ENCODE measurements around the gene TNS2. TPM values are rescaled to one million over a fixed set of nuclear protein-coding genes. Genes with fewer than 3 reads are reported as not detected.

TNS2 gene
- total and polyA plus RNA-seq, 9 of the 15 experiments (the other 6 are each of a cell fraction or from before 2014, with no cell fraction given) = 0.28 to 3.1 (median 1.2) TPM; not detected in 1

DNA sequence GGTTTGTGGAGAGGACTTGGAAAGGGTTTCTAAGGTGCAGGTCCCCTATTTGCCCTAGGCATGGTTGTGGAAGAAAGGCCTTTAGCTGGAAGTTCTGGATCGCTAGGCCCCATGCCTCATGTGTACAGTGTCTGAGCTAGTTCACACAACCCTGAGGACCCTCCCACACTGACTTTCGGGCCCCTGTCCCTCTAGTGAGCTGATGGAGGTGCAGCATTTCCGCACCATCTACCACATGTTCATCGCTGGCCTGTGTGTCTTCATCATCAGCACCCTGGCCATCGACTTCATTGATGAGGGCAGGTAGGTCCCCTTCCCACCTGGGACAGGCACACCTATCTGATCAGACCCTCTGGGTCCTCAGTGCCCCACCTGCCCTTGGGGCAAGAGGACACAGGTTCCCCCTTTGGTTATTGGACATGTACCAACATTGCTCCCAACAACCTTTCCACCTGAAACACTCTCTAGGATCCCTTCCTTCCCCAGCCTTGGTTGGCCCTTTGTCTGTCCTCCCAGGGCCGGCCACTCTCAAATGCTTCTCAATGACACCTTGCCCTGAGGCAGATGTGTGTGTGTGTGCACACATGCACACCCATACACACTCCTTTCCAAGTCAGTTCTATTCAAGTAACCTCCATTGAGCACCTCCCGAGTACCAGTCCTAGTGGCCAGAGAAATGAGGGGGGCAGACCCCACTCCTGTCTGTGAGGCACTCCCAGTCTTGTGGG is 56.0 kb downstream of the TNS2 start:
- H3K4me1 ChIP-seq (replicated peaks in 1 of 2; ENCODE audit: control insufficient read depth in 2 of 2, insufficient read depth in 2 of 2, low read length in 2 of 2) = peaks cover 18 to 23% of the 10 kb centered on the region in 2 experiments
- no TSS peak for BruUV-seq (replicated peaks)
- 66% methylated on average over 7 of the region's 7 CpGs for WGBS (ENCODE audit: insufficient coverage, low coverage, missing lambda C conversion rate)
- H3K9me1 ChIP-seq (ENCODE audit: control insufficient read depth, insufficient read depth, low read length) = no peaks in the 10 kb centered on the region
- H3K9me3 ChIP-seq (replicated peaks; ENCODE audit: control insufficient read depth, insufficient read depth, low read depth, low read length) = no peaks in the 10 kb centered on the region
- no peak overlapping the region for H2AFZ ChIP-seq (ENCODE audit: low read depth, low read length)
- H3K9ac ChIP-seq (ENCODE audit: insufficient read depth in 1 of 2, low read depth in 2 of 2, low read length in 2 of 2) = no peak overlapping the region; a peak in 1 of 4 replicates
- no peaks in the 10 kb centered on the region; a peak in 1 of 5 replicates for H3K27me3 ChIP-seq (ENCODE audit: control insufficient read depth in 2 of 2, insufficient read depth in 2 of 2, low read length in 2 of 2)
- H3K4me3 ChIP-seq = no peak overlapping the region
- ATAC-seq = no peak
- no peaks in the 10 kb centered on the region for H3K79me2 ChIP-seq (ENCODE audit: control insufficient read depth, insufficient read depth, low read length)
- no peak overlapping the region for H3K27ac ChIP-seq (ENCODE audit: extremely low read depth, low read depth, low read length)
- ChIA-PET POLR2A (interaction anchor here (0.9 to 1.0 kb wide), 2 partner anchors 14 to 84 kb away, joined by 3 read pairs; no protein-coding TSS in a partner anchor), CTCF (ENCODE audit: low intra/inter-chr PET ratio) (no interaction called here)
- no peak overlapping the region for H3K4me2 ChIP-seq (ENCODE audit: insufficient read depth, low read length)
- TF ChIP-seq ZNF124 (CRISPR knock-in tag; IDR thresholded peaks at IDR 0.05) (no peak), PTRF (tag; IDR thresholded peaks at IDR 0.05) (no peak), ZC3H8 (IDR thresholded peaks at IDR 0.05) (no peak), TBP (optimal IDR thresholded peaks at IDR 0.05; ENCODE audit: low read depth, low read length) (no peak), CBX8 (IDR thresholded peaks at IDR 0.05; ENCODE audit: borderline replicate concordance, extremely low read depth, low read depth, low read length, poor library complexity, severe bottlenecking) (no peak), PCBP1 (IDR thresholded peaks at IDR 0.05; ENCODE audit: low read depth, low read length, poor library complexity, severe bottlenecking) (no peak), SP1 (CRISPR knock-in tag; IDR thresholded peaks at IDR 0.05) (no peak)
- no peaks in the 10 kb centered on the region for H4K20me1 ChIP-seq (replicated peaks; ENCODE audit: control insufficient read depth, insufficient read depth, low read length)
- no peaks in the 10 kb centered on the region for H3K36me3 ChIP-seq (ENCODE audit: control insufficient read depth, insufficient read depth, low read length)
- intact Hi-C loops (cut with micrococcal nuclease) (no loop called here), in situ Hi-C loops (cut with MboI) (no loop called here)
- no peak for FAIRE-seq
- DNase-seq (ENCODE audit: extremely low read depth in 1 of 4, low spot score in 3 of 4) = no peak
